HepG2 (cell line): ENCODE data around the gene C2. TPM values are rescaled to one million over a fixed set of nuclear protein-coding genes. Genes with fewer than 3 reads are reported as not detected.

Experiments
- BORCS8-MEF2B ChIP-seq: sonication (generic); formaldehyde crosslinking; IDR thresholded peaks from 2 replicates; pipeline ENCODE4 v1.8.0; 2022; ENCODE audit warnings: mild to moderate bottlenecking, missing genetic modification reagents
- DR1 ChIP-seq: sonication (generic); formaldehyde crosslinking; IDR thresholded peaks from 2 replicates; pipeline ENCODE4 v1.8.0; 2021; ENCODE audit warnings: mild to moderate bottlenecking, missing genetic modification reagents, inconsistent platforms
- GPN1 ChIP-seq: sonication (generic); formaldehyde crosslinking; IDR thresholded peaks from 2 replicates; pipeline ENCODE4 v1.5.1; 2020; ENCODE audit warnings: missing genetic modification reagents, borderline replicate concordance
- MEF2D ChIP-seq: sonication (generic); formaldehyde crosslinking; IDR thresholded peaks from 2 replicates; pipeline ENCODE4 v1.5.1; 2020; ENCODE audit warnings: mild to moderate bottlenecking, missing genetic modification reagents
- MEIS2 ChIP-seq: sonication (generic); formaldehyde crosslinking; IDR thresholded peaks from 2 replicates; pipeline ENCODE4 v1.9.0; 2021; ENCODE audit warnings: mild to moderate bottlenecking, missing genetic modification reagents
- RAD21 ChIP-seq: fragments of 450-650 bp; formaldehyde crosslinking; IDR thresholded peaks from 2 replicates; pipeline ENCODE4 v1.5.0; 2020; ENCODE audit warnings: mild to moderate bottlenecking
- SNRNP70 ChIP-seq: fragments of 200-400 bp; formaldehyde crosslinking; IDR thresholded peaks from 2 replicates; pipeline ENCODE4 v1.6.1; 2017; ENCODE audit warnings: mild to moderate bottlenecking, low read depth, low read length, moderate library complexity
- ZBTB1 ChIP-seq: sonication (generic); formaldehyde crosslinking; IDR thresholded peaks from 2 replicates; pipeline ENCODE4 v1.4.0; 2020; ENCODE audit warnings: missing genetic modification reagents, borderline replicate concordance
- ZBTB20 ChIP-seq: sonication (generic); formaldehyde crosslinking; IDR thresholded peaks from 2 replicates; pipeline ENCODE4 v1.8.1; 2023; ENCODE audit warnings: missing genetic modification reagents, low read depth, mild to moderate bottlenecking, borderline replicate concordance
- ZBTB7A ChIP-seq: sonication (generic); formaldehyde crosslinking; IDR thresholded peaks from 2 replicates; pipeline ENCODE4 v1.8.0; 2022; ENCODE audit warnings: mild to moderate bottlenecking, missing genetic modification reagents
- ZNF34 ChIP-seq: sonication (generic); formaldehyde crosslinking; IDR thresholded peaks from 2 replicates; pipeline ENCODE4 v1.4.0; 2020; ENCODE audit warnings: mild to moderate bottlenecking, missing genetic modification reagents, borderline replicate concordance
- ZNF660 ChIP-seq: sonication (generic); formaldehyde crosslinking; IDR thresholded peaks from 2 replicates; pipeline ENCODE4 v1.5.1; 2020; ENCODE audit warnings: mild to moderate bottlenecking, low read depth, missing genetic modification reagents, borderline replicate concordance
- ZNF766 ChIP-seq: sonication (generic); formaldehyde crosslinking; IDR thresholded peaks from 2 replicates; pipeline ENCODE4 v1.5.0; 2020; ENCODE audit warnings: missing genetic modification reagents, borderline replicate concordance
- polyA plus RNA-seq, 8 experiments: library from polyadenylated mRNA; depleted of rRNA in 3 of 8; stranded (reverse) in 7 of 8; unstranded in 1 of 8; fragments of >200 nt; fragmentation: Illumina TruSeq in 4 of 8; extraction: Trizol in 4 of 8; gene quantifications; 2 replicates each; pipeline versions ENCODE4 v1.2.1 to v1.2.3, GENCODE V29; 2011 to 2016; ENCODE audit warnings: low read depth in 4 of 8, missing spikeins in 1 of 8, mixed read lengths in 1 of 8; ENCODE audit not compliant: insufficient read depth in 1 of 8
- total RNA-seq, 5 experiments: library from RNA; depleted of rRNA; stranded (reverse); fragments of >200 nt; fragmentation: Illumina TruSeq; extraction: Trizol; gene quantifications; 2 replicates each; pipeline ENCODE4 v1.2.3, GENCODE V29; 2016; ENCODE audit warnings: low read depth in 1 of 5
- TF ChIP-seq, protein P1 (sequence below): sonication (generic); formaldehyde crosslinking; IDR thresholded peaks from one replicate; pipeline ENCODE4 v1.5.1; 2020; ENCODE audit warnings: mild to moderate bottlenecking, missing genetic modification reagents; ENCODE audit errors: not compliant biosample characterization
- TF ChIP-seq, protein P2 (sequence below): sonication (generic); formaldehyde crosslinking; IDR thresholded peaks from 2 replicates; pipeline ENCODE4 v1.4.0; 2020; ENCODE audit warnings: missing genetic modification reagents, mild to moderate bottlenecking, borderline replicate concordance
- TF ChIP-seq, protein P3 (sequence below): sonication (generic); formaldehyde crosslinking; IDR thresholded peaks from 2 replicates; pipeline ENCODE4 v1.5.0; 2020; ENCODE audit warnings: mild to moderate bottlenecking, missing genetic modification reagents, moderate library complexity

C2 gene
- total and polyA plus RNA-seq, 2 of the 13 experiments (the other 11 are each of a cell fraction or from before 2014, with no cell fraction given): 165 to 307 TPM

DNA sequence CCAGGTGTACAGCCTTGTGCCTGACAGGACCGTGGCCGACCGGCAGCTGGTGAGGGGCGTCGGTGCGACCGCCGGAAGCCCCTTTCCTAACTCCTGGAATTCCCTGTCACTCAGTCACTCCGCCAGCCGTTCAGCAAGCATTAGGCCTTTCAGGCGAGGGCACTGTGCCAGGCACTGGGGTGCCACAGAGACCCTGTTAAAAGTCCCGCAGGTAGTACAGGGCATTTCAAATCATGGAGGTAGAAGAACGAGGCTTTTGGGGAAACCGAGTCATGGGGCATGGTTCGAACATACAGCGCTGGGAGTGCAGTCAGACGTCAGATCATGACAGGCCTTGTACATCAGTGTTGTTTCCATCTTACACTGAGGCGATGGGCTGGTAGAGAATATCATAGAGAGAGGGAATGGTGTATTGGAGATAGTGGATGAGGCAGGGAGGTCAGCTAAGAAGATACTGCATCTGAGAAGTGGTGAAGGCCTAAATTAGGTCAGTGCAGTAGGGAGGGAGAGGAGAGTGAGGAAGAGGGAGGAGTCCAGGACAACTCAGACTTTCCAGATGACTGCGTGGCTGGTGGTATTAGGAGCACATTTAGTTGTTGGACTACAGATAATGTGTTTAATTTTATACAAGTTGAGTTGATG, 45.3 kb downstream of the C2 start (continued):
- TF ChIP-seq ZBTB20: peak; percentile 88
- no peak for TF ChIP-seq ZNF766 (CRISPR knock-in tag)
- peak; percentile 48; the same call in 1 of the 2 replicates for TF ChIP-seq ZBTB7A (CRISPR knock-in tag)
- peak; percentile 58; the same call in 1 of the 2 replicates for TF ChIP-seq BORCS8-MEF2B (CRISPR knock-in tag)
- TF ChIP-seq MEF2D (CRISPR knock-in tag): 0 out of 2 replicates have a peak, but pooled peaks have one; percentile 1
- no peak for TF ChIP-seq ZBTB1 (CRISPR knock-in tag)
- no peak for TF ChIP-seq SNRNP70
- TF ChIP-seq, protein P1, sequence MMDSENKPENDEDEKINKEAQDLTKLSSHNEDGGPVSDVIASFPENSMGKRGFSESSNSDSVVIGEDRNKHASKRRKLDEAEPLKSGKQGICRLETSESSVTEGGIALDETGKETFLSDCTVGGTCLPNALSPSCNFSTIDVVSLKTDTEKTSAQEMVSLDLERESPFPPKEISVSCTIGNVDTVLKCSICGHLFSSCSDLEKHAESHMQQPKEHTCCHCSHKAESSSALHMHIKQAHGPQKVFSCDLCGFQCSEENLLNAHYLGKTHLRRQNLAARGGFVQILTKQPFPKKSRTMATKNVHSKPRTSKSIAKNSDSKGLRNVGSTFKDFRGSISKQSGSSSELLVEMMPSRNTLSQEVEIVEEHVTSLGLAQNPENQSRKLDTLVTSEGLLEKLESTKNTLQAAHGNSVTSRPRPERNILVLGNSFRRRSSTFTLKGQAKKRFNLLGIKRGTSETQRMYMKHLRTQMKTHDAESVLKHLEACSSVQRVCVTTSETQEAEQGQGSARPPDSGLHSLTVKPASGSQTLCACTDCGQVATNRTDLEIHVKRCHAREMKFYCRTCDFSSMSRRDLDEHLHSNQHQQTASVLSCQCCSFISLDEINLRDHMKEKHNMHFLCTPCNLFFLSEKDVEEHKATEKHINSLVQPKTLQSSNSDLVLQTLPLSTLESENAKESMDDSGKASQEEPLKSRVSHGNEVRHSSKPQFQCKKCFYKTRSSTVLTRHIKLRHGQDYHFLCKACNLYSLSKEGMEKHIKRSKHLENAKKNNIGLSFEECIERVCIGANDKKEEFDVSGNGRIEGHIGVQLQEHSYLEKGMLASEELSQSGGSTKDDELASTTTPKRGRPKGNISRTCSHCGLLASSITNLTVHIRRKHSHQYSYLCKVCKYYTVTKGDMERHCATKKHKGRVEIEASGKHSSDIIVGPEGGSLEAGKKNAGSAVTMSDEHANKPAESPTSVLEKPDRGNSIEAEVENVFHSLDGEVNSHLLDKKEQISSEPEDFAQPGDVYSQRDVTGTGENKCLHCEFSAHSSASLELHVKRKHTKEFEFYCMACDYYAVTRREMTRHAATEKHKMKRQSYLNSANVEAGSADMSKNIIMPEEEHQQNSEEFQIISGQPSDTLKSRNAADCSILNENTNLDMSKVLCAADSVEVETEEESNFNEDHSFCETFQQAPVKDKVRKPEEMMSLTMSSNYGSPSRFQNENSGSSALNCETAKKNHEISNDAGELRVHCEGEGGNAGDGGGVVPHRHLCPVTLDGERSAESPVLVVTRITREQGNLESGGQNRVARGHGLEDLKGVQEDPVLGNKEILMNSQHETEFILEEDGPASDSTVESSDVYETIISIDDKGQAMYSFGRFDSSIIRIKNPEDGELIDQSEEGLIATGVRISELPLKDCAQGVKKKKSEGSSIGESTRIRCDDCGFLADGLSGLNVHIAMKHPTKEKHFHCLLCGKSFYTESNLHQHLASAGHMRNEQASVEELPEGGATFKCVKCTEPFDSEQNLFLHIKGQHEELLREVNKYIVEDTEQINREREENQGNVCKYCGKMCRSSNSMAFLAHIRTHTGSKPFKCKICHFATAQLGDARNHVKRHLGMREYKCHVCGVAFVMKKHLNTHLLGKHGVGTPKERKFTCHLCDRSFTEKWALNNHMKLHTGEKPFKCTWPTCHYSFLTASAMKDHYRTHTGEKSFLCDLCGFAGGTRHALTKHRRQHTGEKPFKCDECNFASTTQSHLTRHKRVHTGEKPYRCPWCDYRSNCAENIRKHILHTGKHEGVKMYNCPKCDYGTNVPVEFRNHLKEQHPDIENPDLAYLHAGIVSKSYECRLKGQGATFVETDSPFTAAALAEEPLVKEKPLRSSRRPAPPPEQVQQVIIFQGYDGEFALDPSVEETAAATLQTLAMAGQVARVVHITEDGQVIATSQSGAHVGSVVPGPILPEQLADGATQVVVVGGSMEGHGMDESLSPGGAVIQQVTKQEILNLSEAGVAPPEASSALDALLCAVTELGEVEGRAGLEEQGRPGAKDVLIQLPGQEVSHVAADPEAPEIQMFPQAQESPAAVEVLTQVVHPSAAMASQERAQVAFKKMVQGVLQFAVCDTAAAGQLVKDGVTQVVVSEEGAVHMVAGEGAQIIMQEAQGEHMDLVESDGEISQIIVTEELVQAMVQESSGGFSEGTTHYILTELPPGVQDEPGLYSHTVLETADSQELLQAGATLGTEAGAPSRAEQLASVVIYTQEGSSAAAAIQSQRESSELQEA: peak; percentile 13
- TF ChIP-seq, protein P2, sequence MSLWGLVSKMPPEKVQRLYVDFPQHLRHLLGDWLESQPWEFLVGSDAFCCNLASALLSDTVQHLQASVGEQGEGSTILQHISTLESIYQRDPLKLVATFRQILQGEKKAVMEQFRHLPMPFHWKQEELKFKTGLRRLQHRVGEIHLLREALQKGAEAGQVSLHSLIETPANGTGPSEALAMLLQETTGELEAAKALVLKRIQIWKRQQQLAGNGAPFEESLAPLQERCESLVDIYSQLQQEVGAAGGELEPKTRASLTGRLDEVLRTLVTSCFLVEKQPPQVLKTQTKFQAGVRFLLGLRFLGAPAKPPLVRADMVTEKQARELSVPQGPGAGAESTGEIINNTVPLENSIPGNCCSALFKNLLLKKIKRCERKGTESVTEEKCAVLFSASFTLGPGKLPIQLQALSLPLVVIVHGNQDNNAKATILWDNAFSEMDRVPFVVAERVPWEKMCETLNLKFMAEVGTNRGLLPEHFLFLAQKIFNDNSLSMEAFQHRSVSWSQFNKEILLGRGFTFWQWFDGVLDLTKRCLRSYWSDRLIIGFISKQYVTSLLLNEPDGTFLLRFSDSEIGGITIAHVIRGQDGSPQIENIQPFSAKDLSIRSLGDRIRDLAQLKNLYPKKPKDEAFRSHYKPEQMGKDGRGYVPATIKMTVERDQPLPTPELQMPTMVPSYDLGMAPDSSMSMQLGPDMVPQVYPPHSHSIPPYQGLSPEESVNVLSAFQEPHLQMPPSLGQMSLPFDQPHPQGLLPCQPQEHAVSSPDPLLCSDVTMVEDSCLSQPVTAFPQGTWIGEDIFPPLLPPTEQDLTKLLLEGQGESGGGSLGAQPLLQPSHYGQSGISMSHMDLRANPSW (CRISPR knock-in tag): peak; percentile 21; the same call in 1 of the 2 replicates
- peak; percentile 43; the same call in 1 of the 2 replicates for TF ChIP-seq DR1
- TF ChIP-seq ZNF34 (CRISPR knock-in tag): 0 out of 2 replicates have a peak, but pooled peaks have one; percentile 23
- peak; percentile 24; the same call in 1 of the 2 replicates for TF ChIP-seq MEIS2 (CRISPR knock-in tag)
- no peak for TF ChIP-seq GPN1 (CRISPR knock-in tag)
- 0 out of 2 replicates have a peak, but pooled peaks have one; percentile 84 for TF ChIP-seq ZNF660 (CRISPR knock-in tag)
- 0 out of 2 replicates have a peak, but pooled peaks have one; percentile 6 for TF ChIP-seq RAD21
- TF ChIP-seq, protein P3, sequence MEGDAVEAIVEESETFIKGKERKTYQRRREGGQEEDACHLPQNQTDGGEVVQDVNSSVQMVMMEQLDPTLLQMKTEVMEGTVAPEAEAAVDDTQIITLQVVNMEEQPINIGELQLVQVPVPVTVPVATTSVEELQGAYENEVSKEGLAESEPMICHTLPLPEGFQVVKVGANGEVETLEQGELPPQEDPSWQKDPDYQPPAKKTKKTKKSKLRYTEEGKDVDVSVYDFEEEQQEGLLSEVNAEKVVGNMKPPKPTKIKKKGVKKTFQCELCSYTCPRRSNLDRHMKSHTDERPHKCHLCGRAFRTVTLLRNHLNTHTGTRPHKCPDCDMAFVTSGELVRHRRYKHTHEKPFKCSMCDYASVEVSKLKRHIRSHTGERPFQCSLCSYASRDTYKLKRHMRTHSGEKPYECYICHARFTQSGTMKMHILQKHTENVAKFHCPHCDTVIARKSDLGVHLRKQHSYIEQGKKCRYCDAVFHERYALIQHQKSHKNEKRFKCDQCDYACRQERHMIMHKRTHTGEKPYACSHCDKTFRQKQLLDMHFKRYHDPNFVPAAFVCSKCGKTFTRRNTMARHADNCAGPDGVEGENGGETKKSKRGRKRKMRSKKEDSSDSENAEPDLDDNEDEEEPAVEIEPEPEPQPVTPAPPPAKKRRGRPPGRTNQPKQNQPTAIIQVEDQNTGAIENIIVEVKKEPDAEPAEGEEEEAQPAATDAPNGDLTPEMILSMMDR: 0 out of 2 replicates have a peak, but pooled peaks have one; percentile 3
